Gastrocnemius medialis (tissue), 4 donors: ENCODE data around the gene COL21A1.

ENCODE experiments used
- POLR2A ChIP-seq, 2 donors: fragments of 450-650 bp; IDR thresholded peaks; one replicate each; pipeline ENCODE4 v1.6.1; 2017; ENCODE audit warnings: antibody characterized with exemption in 2 of 2, mild to moderate bottlenecking in 2 of 2, moderate library complexity in 2 of 2
- TF ChIP-seq, protein P1 (sequence below), 5 experiments: fragments of 450-650 bp in 3 of 5; fragments of 200-600 bp in 2 of 5; sonication (generic) in 2 of 5; IDR thresholded peaks in 4 of 5; conservative IDR thresholded peaks in 1 of 5; 1 replicate in 4 of 5; 2 replicates in 1 of 5; pipeline ENCODE4 v1.5.1; 2016 to 2019; ENCODE audit warnings: antibody characterized with exemption in 5 of 5, mild to moderate bottlenecking in 3 of 5, moderate library complexity in 3 of 5

DNA sequence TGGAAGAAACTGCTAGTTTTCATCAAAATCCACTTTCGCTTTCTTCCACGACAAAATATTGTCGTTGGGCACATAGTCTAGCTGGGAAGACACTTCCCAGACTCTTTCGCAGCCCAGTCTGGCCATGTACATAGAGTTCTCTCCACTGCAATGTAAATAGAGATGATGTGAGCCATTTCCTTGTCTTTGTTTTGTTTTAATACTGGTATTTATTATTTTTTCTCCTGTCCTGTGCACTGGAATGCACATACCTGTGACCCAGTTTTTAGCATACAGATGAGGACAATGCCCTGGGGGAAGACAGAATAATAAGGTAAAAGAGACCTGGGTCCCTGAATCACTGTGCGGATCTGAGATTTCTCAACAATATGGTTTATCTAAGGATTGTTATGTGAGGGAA lies 222.4 kb downstream of the COL21A1 start:
- TF ChIP-seq POLR2A (IDR thresholded peaks at IDR 0.05): no peak
- TF ChIP-seq, protein P1, sequence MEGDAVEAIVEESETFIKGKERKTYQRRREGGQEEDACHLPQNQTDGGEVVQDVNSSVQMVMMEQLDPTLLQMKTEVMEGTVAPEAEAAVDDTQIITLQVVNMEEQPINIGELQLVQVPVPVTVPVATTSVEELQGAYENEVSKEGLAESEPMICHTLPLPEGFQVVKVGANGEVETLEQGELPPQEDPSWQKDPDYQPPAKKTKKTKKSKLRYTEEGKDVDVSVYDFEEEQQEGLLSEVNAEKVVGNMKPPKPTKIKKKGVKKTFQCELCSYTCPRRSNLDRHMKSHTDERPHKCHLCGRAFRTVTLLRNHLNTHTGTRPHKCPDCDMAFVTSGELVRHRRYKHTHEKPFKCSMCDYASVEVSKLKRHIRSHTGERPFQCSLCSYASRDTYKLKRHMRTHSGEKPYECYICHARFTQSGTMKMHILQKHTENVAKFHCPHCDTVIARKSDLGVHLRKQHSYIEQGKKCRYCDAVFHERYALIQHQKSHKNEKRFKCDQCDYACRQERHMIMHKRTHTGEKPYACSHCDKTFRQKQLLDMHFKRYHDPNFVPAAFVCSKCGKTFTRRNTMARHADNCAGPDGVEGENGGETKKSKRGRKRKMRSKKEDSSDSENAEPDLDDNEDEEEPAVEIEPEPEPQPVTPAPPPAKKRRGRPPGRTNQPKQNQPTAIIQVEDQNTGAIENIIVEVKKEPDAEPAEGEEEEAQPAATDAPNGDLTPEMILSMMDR (IDR thresholded peaks at IDR 0.05 in 4 of 5, conservative IDR thresholded peaks at IDR 0.05 in 1 of 5): no peak
